Measurements from ENCODE around the gene OR7G1.

Gene OR7G1

DNA sequence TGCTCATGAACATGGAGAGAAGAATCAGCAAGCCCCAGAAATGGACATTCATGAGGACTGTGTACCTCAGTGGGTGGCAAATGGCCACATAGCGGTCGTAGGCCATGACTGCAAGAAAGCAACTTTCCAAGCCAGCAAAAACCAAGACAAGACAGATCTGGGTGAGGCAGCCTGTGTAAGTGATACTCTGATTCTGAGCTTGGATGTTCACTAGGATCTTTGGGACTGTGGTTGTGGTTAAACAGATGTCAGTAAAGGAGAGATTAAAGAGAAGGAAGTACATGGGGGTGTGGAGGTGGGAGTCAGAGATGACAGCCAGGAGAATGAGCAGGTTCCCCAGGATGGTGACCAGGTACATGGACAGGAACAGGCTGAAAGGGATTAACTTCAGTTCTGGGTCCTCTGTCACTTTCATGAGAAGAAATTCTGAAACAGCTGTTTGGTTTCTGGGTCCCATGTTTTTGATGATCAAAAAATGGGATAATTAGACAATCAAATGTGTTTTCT is at the start of gene OR7G1:
OR7G1 (minus strand) TSS at position 457 of the 507 bp plus-strand sequence; CDS start at position 457, 0 bp downstream.
- DNase-seq, result no peak

DNA sequence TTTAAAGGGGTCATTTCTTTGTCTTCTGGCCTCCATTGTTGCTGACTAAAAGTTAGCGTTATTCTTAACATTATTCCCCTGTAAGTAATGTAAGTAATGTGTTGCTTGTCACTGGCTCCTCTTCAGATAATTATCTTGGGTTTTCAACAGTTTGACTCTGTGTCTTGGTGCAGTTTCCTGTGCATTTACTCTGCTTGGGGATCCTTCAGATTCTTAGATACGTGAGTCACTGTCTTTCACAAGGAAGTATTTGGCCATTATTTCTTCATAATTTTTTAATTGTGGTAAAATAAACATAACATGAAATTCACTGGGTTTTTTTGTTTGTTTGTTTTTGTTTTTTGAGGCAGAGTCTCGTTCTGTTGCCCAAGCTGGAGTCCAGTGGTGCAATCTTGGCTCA is 49.7 kb upstream of the OR7G1 start:
- DNase-seq, result no peak

DNA sequence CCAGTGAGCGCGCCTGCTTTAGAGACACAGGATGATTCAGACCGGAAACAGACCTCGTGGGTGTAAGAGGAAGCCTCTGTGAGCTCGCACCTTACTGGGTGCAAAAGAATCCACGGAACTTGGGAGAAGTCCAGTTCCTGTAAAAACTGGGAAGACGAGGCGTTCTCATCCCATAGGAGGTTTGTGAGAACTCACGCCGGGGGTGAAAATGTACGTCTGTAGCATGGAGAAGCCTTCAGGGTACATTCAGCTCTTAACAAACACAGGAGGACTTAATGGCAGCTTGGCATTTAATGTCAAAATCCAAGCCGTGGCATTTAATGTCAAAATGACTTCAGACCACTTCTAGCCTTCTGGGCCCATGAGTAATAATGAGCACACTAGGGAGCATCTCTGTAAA is 45.9 kb upstream of the OR7G1 start:
- no peak for DNase-seq

- no peak for DNase-seq
Measured at GRCh38 chr19:9159891-9160290, 44.3 kb upstream of the OR7G1 start.

GRCh38 chr19:9156304-9156703 is 40.7 kb upstream of the OR7G1 start:
- DNase-seq, result no peak

- no peak for DNase-seq
Measured at GRCh38 chr19:9155591-9155990, 40.0 kb upstream of the OR7G1 start.

- no peak for DNase-seq
Measured at GRCh38 chr19:9151367-9151766, 35.8 kb upstream of the OR7G1 start.

GRCh38 chr19:9150650-9151049 is 35.1 kb upstream of the OR7G1 start:
- DNase-seq, result no peak

GRCh38 chr19:9149997-9150396 is 34.4 kb upstream of the OR7G1 start:
- no peak for DNase-seq

GRCh38 chr19:9148697-9149096 is 33.1 kb upstream of the OR7G1 start:
- no peak for DNase-seq

DNA sequence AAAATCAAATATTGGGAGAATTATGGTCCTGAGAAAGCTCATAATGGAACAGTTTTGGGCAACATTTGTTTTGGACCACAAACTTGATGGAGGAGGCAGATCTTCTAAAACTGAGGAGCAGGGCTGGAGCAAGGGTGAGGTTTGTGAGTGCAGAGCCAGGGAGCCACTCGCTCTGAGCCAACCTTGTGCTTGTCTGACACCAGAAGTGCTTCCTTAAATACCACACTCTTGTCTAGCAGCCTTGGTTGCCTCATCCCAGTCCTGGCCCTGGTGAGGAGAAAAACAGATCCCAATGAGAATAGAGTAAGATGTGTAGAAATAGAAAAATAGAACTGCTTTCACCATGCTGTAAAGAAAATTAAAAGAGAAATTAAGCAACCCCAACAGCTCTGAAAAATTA is 31.3 kb upstream of the OR7G1 start:
- no peak for DNase-seq

DNA sequence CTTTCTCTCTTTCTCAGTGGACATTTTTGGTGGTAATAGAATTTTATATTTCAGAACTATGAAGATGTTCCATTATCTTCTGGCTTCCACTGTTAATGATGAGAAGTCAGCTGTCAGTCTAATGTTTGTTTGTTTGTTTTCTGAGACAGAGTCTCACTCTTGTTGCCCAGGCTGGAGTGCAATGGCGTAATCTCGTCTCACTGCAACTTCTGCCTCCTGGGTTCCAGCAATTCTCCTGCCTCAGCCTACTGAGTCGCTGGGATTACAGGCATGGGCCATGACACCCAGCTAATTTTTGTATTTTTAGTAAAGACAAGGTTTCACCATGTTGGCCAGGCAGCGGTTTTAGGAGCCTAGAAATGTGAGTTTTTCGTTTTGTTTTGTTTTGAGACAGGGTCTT is 29.4 kb upstream of the OR7G1 start:
- DNase-seq, result no peak

- peak; percentile 69 to 93 for DNase-seq
Measured at GRCh38 chr19:9140159-9140874, 24.8 kb upstream of the OR7G1 start, which contains the start of gene ZNF317. ZNF317 (plus strand) TSS chr19:9140397; CDS start chr19:9156017, 15,620 bp downstream.

DNA sequence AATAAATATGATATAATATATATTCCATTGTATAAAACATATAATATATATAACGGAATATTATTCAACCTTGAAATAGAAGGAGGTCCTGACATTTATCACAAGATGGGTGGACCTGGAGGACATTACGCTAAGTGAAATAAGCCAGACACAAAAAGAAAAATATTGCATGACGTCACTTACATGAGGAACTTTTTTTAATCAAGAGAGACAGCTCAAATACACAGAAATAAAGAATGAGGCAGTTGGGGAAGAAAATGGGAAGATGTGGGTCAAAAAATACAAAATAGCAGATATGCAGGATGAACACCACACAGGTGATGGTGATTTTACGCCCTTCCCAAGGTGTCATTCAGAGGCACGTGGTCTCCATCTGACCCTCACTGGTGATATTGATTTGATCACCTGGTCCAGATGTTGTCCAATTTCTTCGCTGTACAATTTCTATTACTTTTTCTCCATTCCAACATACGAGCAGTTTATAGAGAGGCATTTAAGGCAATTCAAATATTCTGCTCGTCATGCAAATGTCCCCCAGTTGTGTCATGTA is 24.1 kb upstream of the OR7G1 start:
- DNase-seq, result no peak

DNA sequence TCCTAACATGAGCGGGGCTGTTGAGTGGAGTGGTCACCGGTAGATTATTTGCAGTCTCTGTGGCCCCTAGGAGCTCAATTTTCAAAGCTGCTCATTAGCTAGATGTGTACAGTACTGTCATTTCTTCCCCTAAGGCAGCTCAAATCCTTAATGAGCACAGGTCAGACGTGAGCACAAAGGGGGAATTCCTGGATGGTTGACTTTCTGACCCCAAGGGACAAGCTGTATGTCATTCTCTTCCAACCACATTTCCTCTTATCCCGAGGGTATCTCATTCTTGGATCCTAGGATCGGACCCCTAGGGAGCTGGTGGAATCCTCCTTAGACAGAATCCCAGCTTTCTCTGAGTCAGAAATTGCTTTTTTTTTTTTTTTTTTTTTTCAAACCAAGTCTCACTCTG is 16.9 kb upstream of the OR7G1 start:
- no peak for DNase-seq

DNA sequence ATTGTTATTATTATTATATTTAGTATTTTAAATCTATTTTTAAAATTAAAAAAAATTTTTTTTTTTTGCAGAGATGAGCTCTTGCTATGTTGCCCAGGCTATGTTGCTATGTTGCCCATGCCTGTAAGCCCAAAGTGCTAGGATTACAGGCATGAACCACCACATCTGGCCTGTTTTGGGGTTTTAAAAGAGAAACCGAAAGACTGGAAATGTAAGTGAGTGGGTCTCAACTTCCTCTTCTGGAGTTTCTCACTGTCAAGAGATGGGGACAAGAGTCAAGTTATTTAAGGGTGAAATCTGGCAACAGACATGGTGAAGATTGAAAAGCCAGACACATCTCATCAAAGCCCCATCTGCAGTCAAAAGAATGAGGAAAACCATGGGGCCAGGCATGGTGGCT is 15.4 kb upstream of the OR7G1 start:
- DNase-seq, result peak in 1 of 2 donors; percentile 73

- DNase-seq, result no peak
Measured at GRCh38 chr19:9128171-9128570, 12.6 kb upstream of the OR7G1 start.

- DNase-seq, result no peak
Measured at GRCh38 chr19:9126900-9127405, 11.4 kb upstream of the OR7G1 start, which contains the start of gene OR7G3. OR7G3 (minus strand) TSS chr19:9126950; CDS start chr19:9126950, 0 bp downstream.

- no peak for DNase-seq
Measured at GRCh38 chr19:9116547-9116946, 984 bp upstream of the OR7G1 start.

DNA sequence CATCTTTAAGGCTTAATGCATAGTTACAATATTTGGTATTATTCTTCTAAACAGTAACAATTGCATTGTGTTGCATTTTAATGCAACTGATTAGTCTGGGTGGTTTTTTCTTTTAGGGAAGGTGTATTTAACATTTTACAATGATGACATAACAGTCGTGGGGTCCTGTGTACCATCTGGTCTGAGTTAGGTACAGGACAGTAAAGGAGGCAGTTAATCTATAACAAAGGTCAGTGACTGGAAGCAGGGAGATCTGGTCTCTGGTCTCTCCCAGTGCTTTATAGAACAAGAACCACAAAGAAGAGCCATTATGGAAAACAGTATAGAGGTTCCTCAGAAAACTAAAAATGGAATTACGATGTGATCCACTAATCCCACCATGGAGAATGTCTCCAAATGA is 5.6 kb downstream of the OR7G1 start:
- DNase-seq, result no peak

GRCh38 chr19:9107375-9107774 is 8.2 kb downstream of the OR7G1 start, which contains the start of gene OR7G2:
OR7G2 (minus strand) TSS chr19:9107475; CDS start chr19:9103243, 4,232 bp downstream.
- no peak for DNase-seq

DNA sequence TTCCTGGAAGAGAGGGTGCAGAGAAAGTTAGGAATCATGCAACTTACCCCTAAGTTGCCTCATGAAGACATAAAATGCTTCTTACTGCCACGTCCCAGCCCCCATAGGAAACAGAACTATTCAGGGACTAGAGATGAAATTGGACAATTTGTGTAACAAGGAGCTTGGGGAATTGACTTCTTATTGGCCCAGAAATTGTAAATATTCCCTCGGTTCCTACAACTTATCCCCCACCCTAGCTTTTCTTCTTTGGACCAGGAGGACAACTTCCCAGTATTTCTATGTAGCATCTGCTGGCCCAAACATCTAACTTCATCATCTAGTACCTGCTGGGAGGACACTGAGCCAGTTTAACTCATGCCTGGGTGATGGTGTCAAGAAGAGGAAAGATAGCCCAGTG is 28.8 kb downstream of the OR7G1 start, which contains the start of gene OR1M1:
OR1M1 (plus strand) TSS at position 301 of the 400 bp plus-strand sequence. CDS start 6,184 bp downstream, outside the sequence.
- no peak for DNase-seq

GRCh38 chr19:9078651-9079050 is 36.9 kb downstream of the OR7G1 start:
- DNase-seq, result no peak

- no peak for DNase-seq
Measured at GRCh38 chr19:9076901-9077300, 38.7 kb downstream of the OR7G1 start.

All from bone marrow (tissue), 2 donors.